GM12878 (cell line): ENCODE results near the gene TMEM19. TPM values are rescaled to one million over a fixed set of nuclear protein-coding genes. Genes with fewer than 3 reads are reported as not detected.

Source experiments
- ATAC-seq: fragments of 200-7000 bp; cut with Tn5 transposase; 3 replicates; pipeline ENCODE4 v1.9.1; 2020; ENCODE audit warnings: mild to moderate bottlenecking, moderate library complexity
- BruUV-seq: library from RNA; stranded (reverse); fragments of 400-500 nt; replicated peaks from 2 replicates; lab custom pipeline; 2021; lab: Mats Ljungman, UMichigan
- CTCF ChIA-PET: fragments of 300-600 bp; sonication (Branson Sonifier 250); formaldehyde crosslinking; extraction: SDS; loops from one replicate; lab custom pipeline; 2021; ENCODE audit warnings: inconsistent platforms; lab: Yijun Ruan, JAX
- POLR2A ChIA-PET: fragments of 350-600 bp; formaldehyde crosslinking; extraction: SDS; loops from one replicate; lab custom pipeline; 2021; ENCODE audit warnings: inconsistent platforms; lab: Charles Lee
- RAD21 ChIA-PET: fragments of 300-600 bp; sonication (Branson Sonifier 250); formaldehyde crosslinking; loops from one replicate; lab custom pipeline; 2023; ENCODE audit warnings: antibody characterized with exemption; ENCODE audit not compliant: unreplicated experiment; lab: Charles Lee
- SMC1A ChIA-PET: fragments of 300-600 bp; sonication (Branson Sonifier 250); formaldehyde crosslinking; loops from one replicate; lab custom pipeline; 2023; ENCODE audit not compliant: unreplicated experiment, uncharacterized antibody; lab: Charles Lee
- DNase-seq: peaks from one replicate; pipeline ENCODE4 v3.0.0-alpha.2; 2011; ENCODE audit warnings: low read depth, low spot score
- FAIRE-seq: peaks from 3 replicates; lab custom pipeline; 2011; peaks lifted over from hg19 to GRCh38; lab: Jason Lieb, UNC
- H2AFZ ChIP-seq: 2 replicates; pipeline ENCODE4 v1.6.0; 2011; ENCODE audit warnings: low read depth, low read length, control low read depth; ENCODE audit not compliant: control insufficient read depth
- H3K27ac ChIP-seq: 2 replicates; pipeline ENCODE4 v1.5.1; 2011; ENCODE audit warnings: control low read depth; ENCODE audit not compliant: control insufficient read depth, insufficient read depth
- H3K27me3 ChIP-seq, 2 experiments: replicated peaks in 1 of 2; 2 replicates each; pipeline versions ENCODE4 v1.6.0 to v1.6.1; 2011; ENCODE audit warnings: low read length in 1 of 2; ENCODE audit not compliant: control insufficient read depth in 2 of 2, insufficient read depth in 2 of 2
- H3K36me3 ChIP-seq, 2 experiments: 2 replicates each; pipeline ENCODE4 v1.5.1; 2011; ENCODE audit warnings: low read length in 1 of 2; ENCODE audit not compliant: control insufficient read depth in 2 of 2, insufficient read depth in 2 of 2
- H3K4me1 ChIP-seq: 2 replicates; pipeline ENCODE4 v1.6.1; 2011; ENCODE audit warnings: mild to moderate bottlenecking, low read length, moderate library complexity, mixed read lengths; ENCODE audit not compliant: control insufficient read depth, insufficient read depth
- H3K4me2 ChIP-seq: 2 replicates; pipeline ENCODE4 v1.6.0; 2011; ENCODE audit warnings: control low read depth; ENCODE audit not compliant: control insufficient read depth, insufficient read depth
- H3K4me3 ChIP-seq: fragments of 200-600 bp; sonication (generic); 2 replicates; pipeline ENCODE4 v1.5.1; 2016
- H3K79me2 ChIP-seq: 2 replicates; pipeline ENCODE4 v1.6.0; 2011; ENCODE audit warnings: low read length; ENCODE audit not compliant: control insufficient read depth, insufficient read depth
- H3K9ac ChIP-seq: 2 replicates; pipeline ENCODE4 v1.8.0; 2011; ENCODE audit warnings: low read length, control low read depth, mixed read lengths; ENCODE audit not compliant: control insufficient read depth, insufficient read depth
- H3K9me3 ChIP-seq: replicated peaks from 3 replicates; pipeline ENCODE4 v1.5.1; 2011; ENCODE audit warnings: mild to moderate bottlenecking, low read length; ENCODE audit not compliant: control insufficient read depth, insufficient read depth
- H4K20me1 ChIP-seq: 2 replicates; pipeline ENCODE4 v1.6.0; 2011; ENCODE audit not compliant: control insufficient read depth, insufficient read depth
- BHLHE40 ChIP-seq, 2 experiments: fragments of 450-650 bp in 1 of 2; IDR thresholded peaks; 2 replicates each; pipeline ENCODE4 v1.6.1; 2011 to 2017; ENCODE audit warnings: low read depth in 2 of 2, borderline replicate concordance in 1 of 2, improper control_type of control experiment in 1 of 2, low read length in 1 of 2, mild to moderate bottlenecking in 1 of 2
- FOS ChIP-seq: IDR thresholded peaks from 3 replicates; pipeline ENCODE4 v1.6.1; 2011; ENCODE audit warnings: borderline replicate concordance; ENCODE audit not compliant: insufficient read length; ENCODE audit errors: extremely low read depth
- IKZF1 ChIP-seq: fragments of 450-650 bp; conservative IDR thresholded peaks from 2 replicates; pipeline ENCODE4 v1.6.1; 2017; ENCODE audit warnings: antibody characterized with exemption, mild to moderate bottlenecking
- JUND ChIP-seq: IDR thresholded peaks from 2 replicates; pipeline ENCODE4 v1.6.1; 2012; ENCODE audit warnings: low read depth, mild to moderate bottlenecking, low read length, improper control_type of control experiment, moderate library complexity
- LARP7 ChIP-seq: fragments of 450-650 bp; IDR thresholded peaks from 2 replicates; pipeline ENCODE4 v1.6.1; 2017; ENCODE audit warnings: mild to moderate bottlenecking
- MYC ChIP-seq: IDR thresholded peaks from 2 replicates; pipeline ENCODE4 v1.6.1; 2011; ENCODE audit warnings: mild to moderate bottlenecking, low read length, moderate library complexity, inconsistent platforms; ENCODE audit not compliant: insufficient read depth, insufficient replicate concordance, insufficient read length, severe bottlenecking
- POU2F2 ChIP-seq: IDR thresholded peaks from 3 replicates; pipeline ENCODE4 v1.6.1; 2011; ENCODE audit warnings: low read depth, mild to moderate bottlenecking, low read length, borderline replicate concordance
- RELB ChIP-seq: fragments of 450-650 bp; IDR thresholded peaks from 2 replicates; pipeline ENCODE4 v1.6.1; 2017; ENCODE audit warnings: low read depth, mild to moderate bottlenecking, moderate library complexity
- TCF3 ChIP-seq: IDR thresholded peaks from 2 replicates; pipeline ENCODE4 v1.6.1; 2012; ENCODE audit warnings: low read depth, mild to moderate bottlenecking, low read length, borderline replicate concordance; ENCODE audit not compliant: insufficient read depth
- WGBS: methylation state at CpG from one replicate; pipeline ENCODE4 v1.1.6; 2016; ENCODE audit warnings: low lambda C conversion rate; ENCODE audit not compliant: insufficient replicate concordance, insufficient coverage; ENCODE audit errors: missing lambda C conversion rate; 5-methylcytosine and 5-hydroxymethylcytosine counted together
- in situ Hi-C: fragments of 300-500 bp; cut with MboI; formaldehyde crosslinking; loops from 9 replicates; pipeline ENCODE4 v1.14.3; 2018; ENCODE audit warnings: mixed read lengths
- intact Hi-C: fragments of 100-400 bp; cut with micrococcal nuclease; formaldehyde crosslinking; loops from one replicate; pipeline ENCODE4 v1.14.2; 2022; ENCODE audit not compliant: unreplicated experiment
- polyA plus RNA-seq, 11 experiments: library from polyadenylated mRNA; depleted of rRNA in 4 of 11; unstranded in 6 of 11; stranded (reverse) in 5 of 11; fragments of >200 nt; fragmentation: Nextera tagmentation in 4 of 11; fragmentation: Illumina TruSeq in 1 of 11; extraction: Ambion mirVana in 4 of 11; extraction: Trizol in 1 of 11; gene quantifications; 1 replicate in 1 of 11; 2 replicates in 10 of 11; pipeline versions ENCODE4 v1.2.1 to v1.2.3, GENCODE V29; 2011 to 2016; ENCODE audit warnings: inconsistent platforms in 2 of 11, missing spikeins in 2 of 11, low read depth in 1 of 11
- total RNA-seq, 4 experiments: library from RNA; depleted of rRNA in 3 of 4; stranded (reverse); fragments of >200 nt in 3 of 4; fragmentation: Illumina TruSeq in 1 of 4; extraction: Trizol in 1 of 4; gene quantifications; 2 replicates each; pipeline versions ENCODE4 v1.2.1 to v1.2.3, GENCODE V29; 2013 to 2021
- TF ChIP-seq, protein P1 (sequence below): IDR thresholded peaks from 2 replicates; pipeline ENCODE4 v1.6.1; 2011; ENCODE audit warnings: low read depth, low read length, improper control_type of control experiment, borderline replicate concordance
- TF ChIP-seq, protein P2 (sequence below), 3 experiments: IDR thresholded peaks in 2 of 3; conservative IDR thresholded peaks in 1 of 3; 2 replicates each; pipeline ENCODE4 v1.5.1; 2011; ENCODE audit warnings: low read depth in 3 of 3, low read length in 3 of 3, mild to moderate bottlenecking in 3 of 3, control low read depth in 2 of 3, moderate library complexity in 2 of 3, inconsistent platforms in 1 of 3, mixed read lengths in 1 of 3; ENCODE audit not compliant: control insufficient read depth in 2 of 3, insufficient read depth in 1 of 3; ENCODE audit errors: extremely low read depth in 1 of 3

Gene TMEM19
- total and polyA plus RNA-seq, 10 of the 15 experiments (the other 5 are each of a cell fraction or from before 2014, with no cell fraction given): 26.7 to 54.9 (median 39.3) TPM

DNA sequence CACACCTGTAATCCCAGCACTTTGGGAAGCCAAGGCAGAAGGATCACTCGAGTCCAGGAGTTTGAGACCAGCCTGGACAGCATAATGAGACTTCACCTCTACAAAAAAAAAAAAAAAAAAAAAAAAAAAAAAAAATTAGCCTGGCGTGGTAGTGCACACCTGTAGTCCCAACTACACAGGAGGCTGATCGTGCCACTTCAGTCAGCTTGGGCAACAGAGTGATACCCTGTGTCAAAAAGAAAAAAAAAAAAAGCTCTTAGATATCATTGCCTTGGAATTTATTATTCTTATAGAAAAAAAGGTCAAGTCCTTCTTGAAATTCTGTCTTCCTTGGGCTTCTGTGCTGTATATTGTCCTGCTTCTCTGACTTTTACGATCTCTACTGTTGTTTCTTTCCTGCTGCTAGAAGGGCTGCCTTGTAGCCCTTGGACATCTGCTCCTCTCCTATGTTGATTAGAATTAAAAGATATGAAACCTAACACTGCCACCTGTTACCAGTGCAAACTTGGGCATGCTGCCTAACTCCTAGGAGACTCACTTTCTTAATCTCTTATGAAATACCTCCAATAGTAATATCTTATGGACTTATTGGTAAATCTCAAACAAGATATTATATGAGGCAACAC lies 5.7 kb downstream of the TMEM19 start:
- H3K4me1 ChIP-seq: peaks cover 39% of the 10 kb centered on the region
- DNase-seq: no peak
- ChIA-PET SMC1A (no interaction called here), RAD21 (no interaction called here), CTCF (interaction anchor here (0.9 kb wide), 1 partner anchor 27 kb away, joined by 4 read pairs; the partner anchor contains the start of gene THAP2), POLR2A (no interaction called here)
- no peak for ATAC-seq
- H3K36me3 ChIP-seq: no peaks in the 10 kb centered on the region; a peak in 1 of 4 replicates
- no peaks in the 10 kb centered on the region for H4K20me1 ChIP-seq
- intact Hi-C loops (no loop called here), in situ Hi-C loops (no loop called here)
- no peak overlapping the region for H3K4me3 ChIP-seq
- WGBS: 62% methylated on average over 3 of the region's 4 CpGs
- peaks cover 55% of the 10 kb centered on the region for H3K79me2 ChIP-seq
- H3K4me2 ChIP-seq: peak overlapping the region; percentile 77
- H3K9me3 ChIP-seq: no peaks in the 10 kb centered on the region
- no peak overlapping the region for H3K9ac ChIP-seq
- no TSS peak for BruUV-seq
- no peak overlapping the region for H3K27ac ChIP-seq
- TF ChIP-seq, protein P1, sequence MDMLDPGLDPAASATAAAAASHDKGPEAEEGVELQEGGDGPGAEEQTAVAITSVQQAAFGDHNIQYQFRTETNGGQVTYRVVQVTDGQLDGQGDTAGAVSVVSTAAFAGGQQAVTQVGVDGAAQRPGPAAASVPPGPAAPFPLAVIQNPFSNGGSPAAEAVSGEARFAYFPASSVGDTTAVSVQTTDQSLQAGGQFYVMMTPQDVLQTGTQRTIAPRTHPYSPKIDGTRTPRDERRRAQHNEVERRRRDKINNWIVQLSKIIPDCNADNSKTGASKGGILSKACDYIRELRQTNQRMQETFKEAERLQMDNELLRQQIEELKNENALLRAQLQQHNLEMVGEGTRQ: no peak
- TF ChIP-seq RELB: no peak
- no peak for TF ChIP-seq LARP7
- no peak for TF ChIP-seq MYC
- TF ChIP-seq IKZF1: no peak
- TF ChIP-seq TCF3: no peak
- TF ChIP-seq BHLHE40 (IDR thresholded peaks at IDR 0.05; ENCODE audit: borderline replicate concordance in 1 of 2, low read depth in 2 of 2, low read length in 1 of 2): no peak
- TF ChIP-seq POU2F2: no peak
- no peak for TF ChIP-seq JUND
- TF ChIP-seq FOS: no peak
- TF ChIP-seq, protein P2, sequence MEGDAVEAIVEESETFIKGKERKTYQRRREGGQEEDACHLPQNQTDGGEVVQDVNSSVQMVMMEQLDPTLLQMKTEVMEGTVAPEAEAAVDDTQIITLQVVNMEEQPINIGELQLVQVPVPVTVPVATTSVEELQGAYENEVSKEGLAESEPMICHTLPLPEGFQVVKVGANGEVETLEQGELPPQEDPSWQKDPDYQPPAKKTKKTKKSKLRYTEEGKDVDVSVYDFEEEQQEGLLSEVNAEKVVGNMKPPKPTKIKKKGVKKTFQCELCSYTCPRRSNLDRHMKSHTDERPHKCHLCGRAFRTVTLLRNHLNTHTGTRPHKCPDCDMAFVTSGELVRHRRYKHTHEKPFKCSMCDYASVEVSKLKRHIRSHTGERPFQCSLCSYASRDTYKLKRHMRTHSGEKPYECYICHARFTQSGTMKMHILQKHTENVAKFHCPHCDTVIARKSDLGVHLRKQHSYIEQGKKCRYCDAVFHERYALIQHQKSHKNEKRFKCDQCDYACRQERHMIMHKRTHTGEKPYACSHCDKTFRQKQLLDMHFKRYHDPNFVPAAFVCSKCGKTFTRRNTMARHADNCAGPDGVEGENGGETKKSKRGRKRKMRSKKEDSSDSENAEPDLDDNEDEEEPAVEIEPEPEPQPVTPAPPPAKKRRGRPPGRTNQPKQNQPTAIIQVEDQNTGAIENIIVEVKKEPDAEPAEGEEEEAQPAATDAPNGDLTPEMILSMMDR (IDR thresholded peaks at IDR 0.05 in 2 of 3, conservative IDR thresholded peaks at IDR 0.05 in 1 of 3; ENCODE audit: control insufficient read depth in 2 of 3, extremely low read depth in 1 of 3, insufficient read depth in 1 of 3, low read depth in 3 of 3, low read length in 3 of 3): no peak
- no peak for FAIRE-seq
- H3K27me3 ChIP-seq: no peaks in the 10 kb centered on the region
- no peak overlapping the region; the same call in 1 of the 2 replicates for H2AFZ ChIP-seq
